GM15510 (cell line): ENCODE data around the gene OSTF1.

ENCODE experiments used
- POLR2A ChIP-seq: IDR thresholded peaks from 3 replicates; pipeline ENCODE4 v1.6.1; 2011; ENCODE audit warnings: borderline replicate concordance; ENCODE audit not compliant: insufficient read length; ENCODE audit errors: extremely low read depth

The OSTF1 gene

DNA sequence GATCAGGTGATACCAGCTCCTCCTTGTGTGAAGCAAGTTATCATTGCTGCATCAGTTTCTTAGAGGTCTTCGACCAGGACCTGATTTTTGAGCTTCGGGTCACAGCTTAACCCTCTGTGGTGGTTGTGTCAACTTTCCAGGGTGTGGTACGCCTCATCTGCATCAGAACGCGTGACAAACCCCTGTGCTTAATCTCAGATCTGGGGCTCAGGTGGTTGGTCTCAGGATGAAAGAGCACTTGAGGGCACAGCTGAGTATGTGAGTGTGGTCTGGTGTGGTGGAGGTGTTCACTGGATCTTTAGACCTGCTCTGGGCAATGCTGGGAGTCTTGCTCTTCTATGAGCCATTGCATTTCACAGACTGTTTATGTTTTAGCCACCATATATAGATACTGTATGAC lies 64.1 kb downstream of the OSTF1 start:
- TF ChIP-seq POLR2A = no peak

DNA sequence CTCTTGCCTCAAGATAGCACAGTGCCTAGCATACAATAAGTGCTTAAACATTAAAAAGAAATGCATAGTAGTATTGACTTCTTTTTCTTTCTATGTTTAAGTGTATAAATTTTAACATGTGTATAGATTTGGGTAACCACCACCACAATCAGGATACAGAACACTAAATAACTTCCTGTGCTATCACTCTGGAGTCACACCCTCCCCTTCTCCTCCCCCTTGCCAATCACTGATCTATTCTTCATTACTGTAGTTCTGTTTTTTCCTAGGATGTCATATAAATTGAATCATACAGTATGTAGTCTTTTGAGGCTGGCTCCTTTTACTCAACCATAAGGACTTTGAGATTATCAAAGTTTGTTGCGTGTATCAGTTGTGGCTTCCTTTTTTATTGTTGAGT lies 68.5 kb downstream of the OSTF1 start:
- TF ChIP-seq POLR2A = no peak

DNA sequence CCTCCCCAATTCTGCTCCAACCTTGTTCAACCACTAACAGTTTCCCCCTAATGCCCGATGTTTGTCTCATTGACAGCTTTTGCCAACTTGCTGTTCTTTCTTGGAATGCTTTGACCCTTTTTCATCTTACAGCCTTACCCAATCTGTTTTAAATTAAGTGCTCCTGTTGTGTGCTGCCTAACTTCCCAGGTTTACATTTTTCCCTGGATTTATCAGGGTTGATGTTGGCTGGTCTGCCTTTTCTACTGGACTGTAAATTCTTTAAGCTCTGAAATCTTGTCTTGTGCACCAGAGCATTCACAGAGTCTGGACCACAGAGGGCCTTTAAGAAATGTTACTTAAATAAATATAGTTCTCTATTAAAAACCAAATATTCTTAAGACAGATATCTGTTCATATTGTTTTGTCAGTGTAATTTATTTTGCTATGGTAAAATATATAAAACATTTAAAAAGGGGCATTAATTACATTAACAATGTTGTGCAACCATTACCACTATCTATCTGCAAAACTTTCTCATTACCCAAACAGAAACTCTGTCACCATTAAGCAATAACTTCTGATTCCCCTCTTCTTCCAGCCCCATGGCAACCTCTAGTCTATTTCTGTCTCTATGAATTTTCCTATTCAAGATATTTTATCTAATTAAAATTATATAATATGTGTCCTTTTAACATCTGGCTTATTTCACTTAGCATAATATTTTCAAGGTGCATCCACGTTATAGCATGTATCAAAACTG lies 73.0 kb downstream of the OSTF1 start:
- no peak for TF ChIP-seq POLR2A

DNA sequence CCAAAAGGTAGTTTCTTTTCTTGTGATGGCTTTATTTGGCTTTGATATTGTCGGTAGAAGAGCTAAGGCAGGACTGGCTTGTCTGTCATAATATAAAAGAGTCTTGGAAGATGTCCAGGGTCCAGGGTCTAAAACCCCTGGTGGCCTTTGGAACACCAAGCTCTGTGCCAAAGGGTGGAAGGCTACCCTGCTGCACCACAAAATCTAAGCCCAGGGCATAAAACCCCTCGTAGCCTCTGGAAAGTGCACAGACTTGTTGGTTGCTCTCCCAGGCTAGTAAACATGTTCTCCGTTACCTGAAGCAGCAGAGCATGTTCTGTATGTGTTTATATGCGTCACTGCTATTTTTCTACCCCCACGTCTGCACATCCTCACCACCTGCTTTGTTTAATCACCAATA lies 75.5 kb downstream of the OSTF1 start:
- TF ChIP-seq POLR2A = no peak

DNA sequence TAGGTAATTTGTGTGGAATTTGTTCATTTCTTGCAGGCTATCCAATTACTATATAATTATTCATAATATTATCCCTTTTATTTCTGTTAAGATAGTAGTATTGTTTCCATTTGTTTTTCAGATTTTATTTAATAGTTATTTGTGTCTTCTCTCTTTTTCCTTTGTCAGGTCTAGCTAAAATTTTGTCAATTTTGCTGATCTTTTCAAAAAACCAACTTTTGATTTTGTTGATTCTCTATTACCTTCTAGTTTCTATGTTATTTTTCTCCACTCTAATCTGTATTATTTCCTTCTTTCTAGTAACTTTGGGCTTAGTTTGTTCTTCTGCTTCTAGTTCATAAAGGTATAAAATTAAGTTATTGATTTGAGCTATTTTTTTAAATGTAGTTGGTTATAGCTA lies 76.3 kb downstream of the OSTF1 start:
- TF ChIP-seq POLR2A = no peak

DNA sequence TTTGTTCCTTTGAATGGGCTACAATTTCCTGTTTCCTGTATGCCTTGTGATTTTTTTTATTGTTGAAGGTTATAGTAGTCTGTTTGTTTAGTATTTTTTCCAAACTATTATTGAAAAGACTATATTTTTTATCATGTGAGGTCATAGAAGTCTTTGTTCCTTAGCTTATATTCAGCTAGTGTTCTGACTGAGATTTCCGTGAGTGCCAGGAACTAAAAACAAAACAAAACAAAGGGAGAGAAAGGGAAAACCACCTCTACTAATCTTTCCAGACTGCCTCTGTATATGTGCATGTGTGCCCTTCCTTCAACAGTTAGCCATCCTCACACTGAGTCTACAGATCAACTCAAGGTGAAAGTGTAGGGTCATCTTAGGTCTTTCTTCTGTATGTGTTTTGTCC lies 79.0 kb downstream of the OSTF1 start:
- no peak for TF ChIP-seq POLR2A

DNA sequence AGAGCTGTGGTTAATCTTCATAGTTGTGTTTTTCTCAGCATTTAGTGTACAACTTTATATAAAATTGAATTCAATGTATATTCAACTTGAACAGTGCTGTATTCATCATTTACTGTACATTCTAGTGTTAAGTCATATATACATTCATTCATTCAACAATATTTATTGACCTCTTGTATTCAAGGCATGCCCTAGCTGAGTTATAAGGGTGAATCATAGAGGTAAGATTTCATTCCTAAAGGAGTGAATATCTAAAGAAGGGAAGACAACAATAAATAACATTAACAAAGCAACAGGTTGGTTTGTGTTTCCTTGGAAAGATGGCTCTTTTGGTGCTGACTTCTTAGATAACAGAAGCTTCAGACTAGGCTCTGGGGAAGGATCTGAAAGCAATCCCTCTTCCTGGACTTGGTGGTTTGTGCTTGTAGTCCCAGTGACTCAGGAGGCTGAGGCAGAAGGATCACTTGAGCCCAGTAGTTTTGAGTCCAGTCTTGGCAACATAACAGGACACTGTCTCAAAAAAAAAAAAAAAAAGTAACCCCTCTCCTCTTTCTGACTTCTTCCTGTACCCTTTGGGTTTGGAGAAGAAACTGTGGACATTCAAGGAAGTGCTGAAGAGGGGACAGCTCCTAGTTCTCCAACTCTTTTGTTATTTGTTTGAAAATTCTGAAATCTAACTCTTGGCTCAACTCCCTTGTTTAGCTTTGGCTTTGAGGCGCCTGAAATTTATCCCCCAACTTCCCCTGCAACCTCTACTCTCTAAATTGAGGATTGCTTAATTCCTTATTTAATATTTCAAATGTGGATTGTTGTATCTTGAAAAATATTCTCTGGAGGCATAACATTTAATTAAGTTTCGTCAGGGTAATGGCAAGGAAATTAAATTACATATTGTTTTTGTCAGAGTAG lies 80.2 kb downstream of the OSTF1 start:
- TF ChIP-seq POLR2A = no peak

DNA sequence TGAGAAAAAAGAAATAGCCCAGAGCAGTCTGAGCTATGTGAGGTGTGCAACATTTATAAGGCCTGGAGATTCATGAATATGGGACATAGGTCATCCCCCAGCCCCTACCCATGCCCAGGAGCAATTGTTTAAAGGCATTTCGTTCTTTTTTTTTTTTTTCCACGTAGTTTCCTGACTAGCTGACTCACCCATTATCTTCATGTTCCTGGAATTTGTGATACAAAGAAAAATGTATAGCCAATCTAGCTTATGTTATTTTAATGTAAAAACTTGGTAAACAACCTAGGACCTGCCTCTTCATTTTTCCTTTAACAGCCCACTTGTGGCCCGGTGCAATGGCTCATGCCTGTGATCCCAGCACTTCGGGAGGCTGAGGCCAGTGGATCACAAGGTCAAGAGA lies 81.3 kb downstream of the OSTF1 start:
- no peak for TF ChIP-seq POLR2A

DNA sequence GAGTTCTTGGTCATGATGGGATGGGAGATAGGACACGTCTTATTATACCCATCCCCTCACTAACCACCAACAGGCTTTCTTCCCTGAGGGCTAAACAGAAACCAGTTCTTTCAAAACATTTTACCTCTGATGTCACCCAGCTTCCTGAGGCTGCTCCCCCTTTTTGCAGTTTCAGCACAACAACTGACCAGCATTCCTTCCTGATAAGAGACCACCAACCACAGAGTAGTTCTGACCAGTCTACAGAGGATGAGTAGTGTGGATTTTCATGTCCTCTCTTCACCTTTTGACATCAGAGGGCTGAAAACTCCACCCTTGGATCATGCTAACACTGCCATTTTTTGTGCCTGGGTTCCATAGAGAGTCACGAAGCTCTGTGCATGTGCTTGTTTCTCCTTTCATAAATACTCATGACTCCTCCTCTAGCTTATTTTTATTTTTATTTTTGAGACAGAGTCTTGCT lies 82.6 kb downstream of the OSTF1 start:
- TF ChIP-seq POLR2A = no peak

DNA sequence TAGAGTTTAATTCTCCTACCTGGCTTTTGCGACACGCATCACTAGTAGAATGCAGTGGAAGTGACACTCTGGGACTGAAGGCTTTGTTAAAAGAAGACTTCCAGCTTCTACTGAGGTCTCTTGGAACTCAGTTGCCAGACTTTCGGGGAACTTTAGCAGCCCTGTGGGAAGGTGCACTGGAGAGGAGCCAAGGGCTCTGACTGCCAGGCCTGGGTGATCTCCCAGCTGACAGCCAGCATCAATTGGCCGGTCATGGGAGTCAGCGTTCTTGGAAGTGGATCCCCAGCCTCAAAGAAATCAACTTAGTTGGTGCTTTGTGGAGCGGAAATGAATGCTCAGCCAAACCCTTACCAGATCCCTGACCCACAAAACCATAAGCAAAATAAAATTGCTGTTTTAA lies 87.1 kb downstream of the OSTF1 start:
- TF ChIP-seq POLR2A = no peak

DNA sequence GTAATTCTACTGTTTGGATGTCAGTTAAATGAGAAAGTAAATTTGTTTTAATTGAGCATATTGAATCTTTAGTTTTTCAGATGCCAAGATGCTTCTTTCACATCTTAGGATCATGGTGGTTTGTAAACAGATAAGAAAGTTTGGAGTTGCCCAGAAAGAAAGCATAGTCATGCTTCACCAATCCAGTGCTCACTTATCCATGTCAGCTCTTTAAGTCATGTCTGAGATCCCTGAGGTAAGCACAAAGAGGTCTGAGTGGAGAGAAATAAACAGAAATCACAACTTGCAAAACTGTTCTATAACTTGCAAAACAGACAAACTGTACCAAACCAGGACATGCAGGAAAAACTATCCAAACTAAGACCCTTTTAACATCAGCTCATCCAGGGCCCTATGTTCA lies 87.7 kb downstream of the OSTF1 start:
- TF ChIP-seq POLR2A = no peak

DNA sequence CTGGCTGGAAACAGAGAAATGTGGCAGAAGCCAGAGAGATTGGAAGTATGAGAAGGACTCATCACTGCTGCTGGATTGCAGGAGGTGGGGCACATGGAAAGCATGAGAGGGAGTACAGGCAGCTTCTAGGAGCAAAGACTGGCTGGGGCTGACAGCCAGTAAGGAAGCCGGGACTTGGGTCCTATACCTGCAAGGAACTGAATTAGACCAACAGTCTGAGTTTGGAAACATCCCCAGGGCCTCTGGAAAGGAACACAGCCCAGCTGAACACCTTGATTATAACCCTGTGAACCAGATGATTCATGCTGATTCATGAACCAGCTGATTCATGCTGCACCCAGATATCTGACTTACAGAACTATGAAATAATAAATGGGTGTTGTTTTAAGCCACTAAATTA lies 93.4 kb downstream of the OSTF1 start:
- no peak for TF ChIP-seq POLR2A

DNA sequence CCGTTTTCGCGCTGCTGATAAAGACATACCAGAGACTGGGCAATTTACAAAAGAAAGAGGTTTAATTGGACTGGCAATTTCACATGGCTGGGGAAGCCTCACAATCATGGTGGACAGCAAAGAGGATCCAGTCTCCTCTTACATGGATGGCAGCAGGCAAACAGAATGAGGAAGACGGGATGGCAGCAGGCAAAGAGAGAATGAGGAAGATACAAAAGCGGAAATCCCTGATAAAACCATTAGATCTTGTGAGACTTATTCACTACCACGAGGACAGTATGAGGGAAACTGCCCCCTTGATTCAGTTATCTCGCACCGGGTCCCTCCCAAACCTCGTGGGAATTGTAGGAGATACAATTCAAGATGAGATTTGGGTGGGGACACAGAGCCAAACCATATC lies 95.0 kb downstream of the OSTF1 start:
- TF ChIP-seq POLR2A = no peak

DNA sequence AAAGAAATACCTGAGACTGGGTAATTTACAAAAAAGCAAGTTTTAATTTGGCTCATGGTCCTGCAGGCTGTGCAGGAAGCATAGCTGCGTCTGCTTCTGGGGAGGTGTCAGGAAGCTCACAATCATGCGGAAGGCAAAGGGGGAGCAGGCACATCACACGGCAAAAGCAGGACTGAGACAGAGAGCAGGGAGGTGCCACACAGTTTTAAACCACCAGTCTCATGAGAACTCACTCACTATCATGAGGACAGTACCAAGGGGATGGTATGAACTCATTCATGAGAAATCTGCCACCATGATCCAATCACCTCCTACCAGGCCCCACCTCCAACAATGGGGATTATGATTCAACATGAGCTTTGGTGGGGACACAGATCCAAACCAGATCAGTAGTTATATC lies 96.2 kb downstream of the OSTF1 start:
- no peak for TF ChIP-seq POLR2A

DNA sequence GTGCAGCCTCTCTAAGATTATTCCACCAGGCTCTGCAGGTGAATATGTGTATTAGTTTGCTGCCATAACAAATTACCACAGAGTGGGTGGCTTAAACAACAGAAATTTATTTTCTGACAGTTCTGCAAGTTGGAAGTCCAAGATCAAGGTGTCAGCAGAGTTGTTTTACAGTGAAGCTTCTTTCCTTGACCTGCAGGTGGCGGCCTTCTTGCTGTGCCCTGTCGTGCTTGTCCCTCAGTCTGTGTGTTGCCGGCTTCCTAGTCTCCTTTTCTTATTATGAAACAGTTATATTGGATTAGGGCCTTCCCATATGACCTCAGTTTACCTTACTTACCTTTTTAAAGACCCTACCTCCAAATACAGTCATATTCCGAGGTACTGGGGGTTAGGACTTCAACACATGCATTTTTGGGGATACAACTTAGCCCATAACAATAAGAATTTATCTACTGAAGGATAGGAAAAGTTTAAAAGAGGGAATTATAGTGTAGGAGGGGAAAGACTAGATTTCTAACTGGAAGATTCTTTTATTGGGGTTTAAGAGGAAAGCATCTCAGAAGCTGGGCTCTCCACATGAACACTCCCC lies 97.4 kb downstream of the OSTF1 start:
- no peak for TF ChIP-seq POLR2A

DNA sequence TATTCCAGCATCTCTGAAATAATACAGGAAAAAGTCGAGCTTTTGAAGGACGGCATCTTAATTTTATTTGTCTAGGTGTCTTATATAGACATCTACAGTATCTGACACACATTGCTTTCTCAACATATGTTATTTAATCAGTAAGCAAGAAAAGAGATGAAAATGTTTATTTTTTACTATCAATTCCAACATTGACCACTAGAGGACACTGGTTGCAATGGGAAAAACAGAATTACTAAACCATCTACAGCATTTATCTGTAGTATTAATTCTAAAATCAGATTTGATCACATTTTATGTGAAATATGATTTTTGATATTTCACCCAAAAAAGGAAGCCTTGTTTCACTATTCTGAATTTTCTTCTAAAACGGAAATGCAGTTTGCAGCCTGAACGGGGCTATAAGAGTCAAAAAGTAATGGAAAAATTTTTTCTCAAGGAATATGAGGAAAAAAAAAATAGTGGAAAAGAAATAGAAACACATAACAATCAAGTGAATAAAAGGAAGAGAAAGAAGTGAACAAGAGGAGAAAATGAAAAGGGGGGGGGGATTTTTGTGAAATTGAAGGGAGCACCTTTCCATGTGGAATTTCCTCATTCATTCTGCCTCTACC lies 98.6 kb downstream of the OSTF1 start:
- no peak for TF ChIP-seq POLR2A

DNA sequence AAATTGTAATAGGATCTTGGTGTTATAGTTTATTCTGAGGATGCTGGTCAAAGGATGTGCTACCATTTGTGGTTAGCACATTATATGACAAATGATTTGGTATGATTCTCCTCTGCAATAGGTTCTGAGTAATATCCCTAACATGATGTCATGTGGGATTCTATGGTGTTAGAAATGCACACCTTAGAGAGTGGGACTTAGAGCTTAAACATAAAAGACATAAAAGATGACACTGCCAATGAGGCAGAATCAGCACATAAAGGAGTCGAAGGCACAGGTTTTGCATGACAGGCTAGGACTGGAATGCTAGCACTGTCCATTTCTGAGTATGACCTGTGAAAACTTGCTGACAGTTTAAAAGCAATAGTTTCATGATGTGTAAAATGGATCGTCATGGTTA lies 100.4 kb downstream of the OSTF1 start:
- no peak for TF ChIP-seq POLR2A
